Tibial artery (tissue), 4 donors: Measurements from ENCODE around the gene MTREX.

Source experiments
- DNase-seq, 2 donors: peaks; one replicate each; pipeline ENCODE4 v3.0.0-alpha.2; 2019
- H3K27ac ChIP-seq, 2 donors: fragments of 200-600 bp; sonication (generic) in 1 of 2; 1 replicate in 1 of 2; 2 replicates in 1 of 2; pipeline ENCODE4 v1.5.1; 2018 to 2019; ENCODE audit warnings: mild to moderate bottlenecking in 1 of 2
- H3K27me3 ChIP-seq, 2 donors: fragments of 200-600 bp; sonication (generic) in 1 of 2; one replicate each; pipeline versions ENCODE4 v1.5.1 to v1.6.0; 2016 to 2019
- H3K36me3 ChIP-seq, 3 donors: fragments of 200-600 bp; sonication (generic) in 2 of 3; one replicate each; pipeline ENCODE4 v1.5.1; 2016 to 2019; ENCODE audit warnings: mild to moderate bottlenecking in 2 of 3
- H3K4me1 ChIP-seq, 4 donors: fragments of 200-600 bp; sonication (generic) in 2 of 4; 1 replicate in 3 of 4; 2 replicates in 1 of 4; pipeline ENCODE4 v1.5.1; 2016 to 2019
- H3K4me3 ChIP-seq, 2 donors: fragments of 200-600 bp; sonication (generic) in 1 of 2; 1 replicate in 1 of 2; 2 replicates in 1 of 2; pipeline ENCODE4 v1.5.1; 2018 to 2019; ENCODE audit warnings: mild to moderate bottlenecking in 2 of 2
- H3K9me3 ChIP-seq, 3 donors: fragments of 200-600 bp; sonication (generic) in 1 of 3; one replicate each; pipeline ENCODE4 v1.5.1; 2016 to 2019
- intact Hi-C: fragments of 100-400 bp; cut with DNase I; formaldehyde crosslinking; loops from one replicate; pipeline ENCODE4 v1.15.0; 2023; ENCODE audit warnings: low total_unique reads
- TF ChIP-seq, protein P1 (sequence below), 2 experiments: fragments of 200-600 bp in 1 of 2; fragments of 450-650 bp in 1 of 2; IDR thresholded peaks; one replicate each; pipeline ENCODE4 v1.5.1; 2017 to 2019; ENCODE audit warnings: antibody characterized with exemption in 2 of 2, mild to moderate bottlenecking in 1 of 2, moderate library complexity in 1 of 2

The MTREX gene

DNA sequence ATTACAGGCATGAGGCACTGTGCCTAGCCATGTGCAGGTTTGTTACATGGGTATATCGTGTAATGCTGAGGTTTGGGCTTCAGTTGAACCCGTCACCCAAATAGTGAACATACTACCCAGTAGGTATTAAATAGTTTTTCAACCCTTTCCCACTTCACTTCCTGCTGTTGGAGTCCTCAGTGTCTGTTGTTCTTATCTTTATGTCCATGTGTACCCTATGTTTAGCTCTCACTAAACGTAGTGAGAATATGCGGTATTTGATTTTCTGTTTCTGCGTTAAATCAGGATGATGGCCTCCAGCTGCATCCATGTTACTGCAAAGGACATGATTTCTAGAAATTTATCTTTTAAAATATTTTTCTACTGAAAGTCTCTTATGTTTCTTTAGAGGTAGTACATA lies 17.8 kb downstream of the MTREX start:
- H3K4me1 ChIP-seq = peaks cover 0 to 56% (median 0%) of the 10 kb centered on the region in 4 donors
- TF ChIP-seq, protein P1, sequence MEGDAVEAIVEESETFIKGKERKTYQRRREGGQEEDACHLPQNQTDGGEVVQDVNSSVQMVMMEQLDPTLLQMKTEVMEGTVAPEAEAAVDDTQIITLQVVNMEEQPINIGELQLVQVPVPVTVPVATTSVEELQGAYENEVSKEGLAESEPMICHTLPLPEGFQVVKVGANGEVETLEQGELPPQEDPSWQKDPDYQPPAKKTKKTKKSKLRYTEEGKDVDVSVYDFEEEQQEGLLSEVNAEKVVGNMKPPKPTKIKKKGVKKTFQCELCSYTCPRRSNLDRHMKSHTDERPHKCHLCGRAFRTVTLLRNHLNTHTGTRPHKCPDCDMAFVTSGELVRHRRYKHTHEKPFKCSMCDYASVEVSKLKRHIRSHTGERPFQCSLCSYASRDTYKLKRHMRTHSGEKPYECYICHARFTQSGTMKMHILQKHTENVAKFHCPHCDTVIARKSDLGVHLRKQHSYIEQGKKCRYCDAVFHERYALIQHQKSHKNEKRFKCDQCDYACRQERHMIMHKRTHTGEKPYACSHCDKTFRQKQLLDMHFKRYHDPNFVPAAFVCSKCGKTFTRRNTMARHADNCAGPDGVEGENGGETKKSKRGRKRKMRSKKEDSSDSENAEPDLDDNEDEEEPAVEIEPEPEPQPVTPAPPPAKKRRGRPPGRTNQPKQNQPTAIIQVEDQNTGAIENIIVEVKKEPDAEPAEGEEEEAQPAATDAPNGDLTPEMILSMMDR (IDR thresholded peaks at IDR 0.05) = no peak
- H3K27ac ChIP-seq = no peak overlapping the region
- H3K4me3 ChIP-seq = no peak overlapping the region
- no peaks in the 10 kb centered on the region for H3K27me3 ChIP-seq
- intact Hi-C loops = loop anchor here (5.0 kb wide), 1 partner anchor 367 kb away; no protein-coding TSS in a partner anchor
- no peaks in the 10 kb centered on the region for H3K9me3 ChIP-seq
- H3K36me3 ChIP-seq = peaks cover 0 to 21% (median 7%) of the 10 kb centered on the region in 3 donors
- no peak for DNase-seq

DNA sequence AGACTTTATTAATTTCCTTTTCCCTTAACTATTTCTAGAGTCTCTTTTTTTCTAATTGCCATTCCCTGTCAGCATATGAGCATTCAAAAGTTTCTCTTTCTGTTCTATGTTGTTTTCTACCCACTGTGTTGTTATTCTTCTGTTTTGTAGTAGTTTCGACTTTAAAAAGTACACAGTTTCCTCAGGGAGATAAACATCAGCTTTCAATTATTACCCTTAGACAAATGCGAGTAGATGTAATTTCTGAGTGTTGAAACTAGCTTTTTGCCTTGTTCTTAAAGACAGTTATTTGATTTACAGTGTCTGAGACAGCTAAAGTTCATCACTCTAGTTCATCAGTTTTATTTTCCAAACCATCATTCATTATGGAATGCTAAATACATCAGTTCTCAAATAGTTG lies 19.5 kb downstream of the MTREX start:
- TF ChIP-seq, protein P1 (IDR thresholded peaks at IDR 0.05) = no peak
- H3K4me3 ChIP-seq = no peak overlapping the region
- intact Hi-C loops = loop anchor here (5.0 kb wide), 1 partner anchor 365 kb away; no protein-coding TSS in a partner anchor

DNA sequence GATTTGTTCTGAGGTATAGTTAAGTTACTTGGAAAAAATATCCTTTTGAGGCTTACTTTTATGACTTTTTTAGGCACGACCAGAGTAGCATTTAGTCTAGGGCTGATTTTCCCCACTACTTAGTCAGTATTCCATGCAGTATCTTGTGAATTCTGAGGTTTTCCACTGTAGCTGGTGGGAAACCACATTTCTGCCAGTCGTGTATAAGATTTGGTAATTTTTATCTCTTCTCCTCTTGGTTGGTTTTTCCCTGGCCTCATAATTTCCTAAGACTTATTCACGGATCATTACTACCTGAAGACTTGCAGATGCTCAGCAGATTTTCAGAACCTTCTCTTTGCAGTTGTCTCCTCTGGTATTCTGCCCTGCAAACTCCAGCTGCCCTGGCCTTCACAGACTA lies 23.5 kb downstream of the MTREX start:
- no peak overlapping the region for H3K27ac ChIP-seq
- no peaks in the 10 kb centered on the region for H3K27me3 ChIP-seq
- H3K4me3 ChIP-seq = no peak overlapping the region
- DNase-seq = no peak
- intact Hi-C loops = no loop called here
- peaks cover 13 to 26% (median 14%) of the 10 kb centered on the region in 3 donors for H3K36me3 ChIP-seq
- TF ChIP-seq, protein P1 (IDR thresholded peaks at IDR 0.05) = no peak
- peaks cover 0 to 24% (median 0%) of the 10 kb centered on the region in 4 donors for H3K4me1 ChIP-seq
- no peaks in the 10 kb centered on the region for H3K9me3 ChIP-seq

More for the DNA sequence above, 19.5 kb downstream of the MTREX start:
- no peaks in the 10 kb centered on the region for H3K9me3 ChIP-seq
- no peak for DNase-seq
- peak overlapping the region in 1 of 2 donors; percentile 44 for H3K27ac ChIP-seq
- H3K36me3 ChIP-seq = peaks cover 0 to 27% (median 7%) of the 10 kb centered on the region in 3 donors
- peaks cover 0 to 42% (median 0%) of the 10 kb centered on the region in 4 donors for H3K4me1 ChIP-seq
- H3K27me3 ChIP-seq = no peaks in the 10 kb centered on the region

DNA sequence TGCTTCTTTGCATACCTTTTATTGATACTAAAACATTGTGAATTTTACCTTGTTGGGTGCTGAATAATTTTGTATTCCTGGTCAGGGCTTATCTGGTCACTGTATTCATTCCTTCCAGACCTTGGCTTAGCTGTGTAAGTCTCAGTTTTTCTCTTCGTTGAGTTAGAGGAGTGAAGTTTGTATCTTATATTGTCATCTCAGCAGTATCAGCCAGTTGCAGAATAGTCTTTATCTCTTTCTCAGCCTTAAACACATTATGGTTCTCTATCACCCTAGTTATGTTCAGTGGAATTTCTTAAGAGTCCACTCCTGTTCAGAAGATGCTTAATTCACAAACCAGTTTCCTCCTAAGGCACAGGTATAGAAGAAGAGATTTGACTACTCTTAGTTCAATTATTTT lies 25.2 kb downstream of the MTREX start:
- Histone ChIP-seq H3K4me3 (no peak overlapping the region), H3K9me3 (no peaks in the 10 kb centered on the region), H3K27me3 (no peaks in the 10 kb centered on the region), H3K4me1 (peaks cover 0 to 27% (median 0%) of the 10 kb centered on the region in 4 donors), H3K36me3 (peaks cover 13 to 20% (median 14%) of the 10 kb centered on the region in 3 donors), H3K27ac (no peak overlapping the region)
- no peak for DNase-seq
- intact Hi-C loops = no loop called here
- TF ChIP-seq, protein P1 (IDR thresholded peaks at IDR 0.05) = no peak

DNA sequence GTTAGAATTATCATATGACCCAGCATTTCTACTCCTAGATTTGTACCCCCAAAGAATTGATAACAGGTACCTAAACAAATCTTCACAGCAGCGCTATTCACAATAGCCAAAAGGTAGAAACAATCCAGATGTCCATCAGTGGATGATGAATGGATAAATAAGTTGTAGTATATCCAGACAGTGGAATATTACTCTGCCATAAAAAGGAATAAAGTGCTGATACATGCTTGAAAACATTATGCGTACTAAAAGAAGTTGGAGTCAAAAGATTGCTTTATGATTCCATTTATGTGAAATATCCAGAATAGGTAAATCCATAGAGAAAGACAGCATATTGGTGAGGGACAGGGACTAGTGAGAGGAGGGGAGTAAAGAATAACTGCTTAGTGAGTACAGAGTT lies 26.0 kb downstream of the MTREX start:
- Histone ChIP-seq H3K36me3 (peaks cover 12 to 14% (median 13%) of the 10 kb centered on the region in 3 donors), H3K4me3 (no peak overlapping the region), H3K27me3 (no peaks in the 10 kb centered on the region), H3K9me3 (no peaks in the 10 kb centered on the region), H3K27ac (no peak overlapping the region), H3K4me1 (peaks cover 0 to 26% (median 0%) of the 10 kb centered on the region in 4 donors)
- TF ChIP-seq, protein P1 (IDR thresholded peaks at IDR 0.05) = no peak
- no peak for DNase-seq
- intact Hi-C loops = no loop called here
